Measurements from ENCODE around the gene NBAS. TPM values are rescaled to one million over a fixed set of nuclear protein-coding genes. Genes with fewer than 3 reads are reported as not detected.

Gene NBAS
- total RNA-seq, 1 experiment from 2014 or later: 32.5 TPM

GRCh38 chr2:15363734-15364133 is 197.4 kb downstream of the NBAS start:
- H3K79me2 ChIP-seq (ENCODE audit: insufficient read depth, low read length): no peaks in the 10 kb centered on the region
- no peak overlapping the region for H3K56ac ChIP-seq (ENCODE audit: insufficient read length, low read depth, low read length)
- Mint-ChIP-seq H3K27ac (no peak overlapping the region), H3K4me3 (no peak overlapping the region), H3K9me3 (no peaks in the 10 kb centered on the region), H3K27me3 (ENCODE audit: low read depth) (no peaks in the 10 kb centered on the region), H3K36me3 (ENCODE audit: insufficient read depth in 1 of 3, low read depth in 3 of 3) (peaks cover 0 to 3% (median 0%) of the 10 kb centered on the region in 3 experiments; a peak in 3 of 7 replicates), H3K4me1 (peaks cover 26 to 29% of the 10 kb centered on the region in 2 experiments)
- no peak overlapping the region for H3K23ac ChIP-seq (ENCODE audit: insufficient read length, low read depth, low read length)
- no peak overlapping the region for H4K5ac ChIP-seq (ENCODE audit: insufficient read length, low read depth, low read length)
- H3K4me1 ChIP-seq (ENCODE audit: insufficient read depth, low read length): peaks cover 10% of the 10 kb centered on the region; the same call in 1 of the 2 replicates
- no peak overlapping the region for H3K4me2 ChIP-seq (ENCODE audit: insufficient read depth, insufficient read length, low read length)
- no peak overlapping the region for H2BK20ac ChIP-seq (ENCODE audit: low read depth, low read length, poor library complexity, severe bottlenecking)
- no peaks in the 10 kb centered on the region for H3K9me3 ChIP-seq (ENCODE audit: control insufficient read depth, low read depth, low read length)
- no peaks in the 10 kb centered on the region for H4K20me1 ChIP-seq (ENCODE audit: control insufficient read depth, insufficient read depth, insufficient read length)
- no peak overlapping the region for H3K27ac ChIP-seq (ENCODE audit: insufficient read length, low read depth, low read length)
- no peak overlapping the region for H2AFZ ChIP-seq (ENCODE audit: low read length)
- H2BK12ac ChIP-seq (ENCODE audit: insufficient read length, low read depth, low read length): no peak overlapping the region
- WGBS (ENCODE audit: extremely low coverage, insufficient read length, low lambda C conversion rate): no CpG with 5 or more reads among the region's 3 CpGs
- no peak overlapping the region for H2BK5ac ChIP-seq (ENCODE audit: insufficient read length, low read length)
- DNase-seq: no peak
- no peak overlapping the region for H3K9ac ChIP-seq (ENCODE audit: extremely low read depth, insufficient read length, low read length)
- H3K23me2 ChIP-seq (ENCODE audit: insufficient read length, low read depth, low read length, poor library complexity, severe bottlenecking): no peaks in the 10 kb centered on the region
- H2BK15ac ChIP-seq (ENCODE audit: low read depth, low read length): no peak overlapping the region
- no peaks in the 10 kb centered on the region for H3K79me1 ChIP-seq (ENCODE audit: insufficient read depth, low read depth, low read length, poor library complexity, severe bottlenecking)
- H2BK120ac ChIP-seq (ENCODE audit: low read depth, low read length, poor library complexity, severe bottlenecking): no peak overlapping the region
- no peak overlapping the region for H4K8ac ChIP-seq (replicated peaks; ENCODE audit: insufficient read length, low read depth, low read length)
- no peak overlapping the region for H3K18ac ChIP-seq (ENCODE audit: insufficient read length, low read depth, low read length)
- H2AK5ac ChIP-seq (ENCODE audit: insufficient read length, low read length): no peak overlapping the region
- no peak for TF ChIP-seq CTCF (conservative IDR thresholded peaks at IDR 0.05)
- H3K14ac ChIP-seq (ENCODE audit: insufficient read depth, low read length): no peak overlapping the region
- H3K4ac ChIP-seq (ENCODE audit: low read depth, low read length): no peak overlapping the region
- H3T11ph ChIP-seq (ENCODE audit: low read length): no peak overlapping the region
- H4K91ac ChIP-seq (ENCODE audit: insufficient read length, low read depth, low read length): no peak overlapping the region
- H3K27me3 ChIP-seq (ENCODE audit: insufficient read depth, low read length): no peaks in the 10 kb centered on the region
